Right lobe of liver (tissue), 4 donors: ENCODE data around the gene NAXE.

Experiments
- CTCF ChIP-seq, 4 donors: fragments of 200-600 bp in 3 of 4; fragments of 450-650 bp in 1 of 4; IDR thresholded peaks; one replicate each; pipeline versions ENCODE4 v1.5.1 to v1.8.0; 2016 to 2022; ENCODE audit warnings: antibody characterized with exemption in 4 of 4, mild to moderate bottlenecking in 2 of 4
- POLR2A ChIP-seq: fragments of 450-650 bp; IDR thresholded peaks from one replicate; pipeline ENCODE4 v1.6.1; 2017; ENCODE audit warnings: antibody characterized with exemption, mild to moderate bottlenecking
- donor health status: DM: no; HTN: no; CAD: no.
- donor health status: DM: no; HTN: no; CAD: no.
- donor health status: DM: no; HTN: yes; CAD: no.

DNA sequence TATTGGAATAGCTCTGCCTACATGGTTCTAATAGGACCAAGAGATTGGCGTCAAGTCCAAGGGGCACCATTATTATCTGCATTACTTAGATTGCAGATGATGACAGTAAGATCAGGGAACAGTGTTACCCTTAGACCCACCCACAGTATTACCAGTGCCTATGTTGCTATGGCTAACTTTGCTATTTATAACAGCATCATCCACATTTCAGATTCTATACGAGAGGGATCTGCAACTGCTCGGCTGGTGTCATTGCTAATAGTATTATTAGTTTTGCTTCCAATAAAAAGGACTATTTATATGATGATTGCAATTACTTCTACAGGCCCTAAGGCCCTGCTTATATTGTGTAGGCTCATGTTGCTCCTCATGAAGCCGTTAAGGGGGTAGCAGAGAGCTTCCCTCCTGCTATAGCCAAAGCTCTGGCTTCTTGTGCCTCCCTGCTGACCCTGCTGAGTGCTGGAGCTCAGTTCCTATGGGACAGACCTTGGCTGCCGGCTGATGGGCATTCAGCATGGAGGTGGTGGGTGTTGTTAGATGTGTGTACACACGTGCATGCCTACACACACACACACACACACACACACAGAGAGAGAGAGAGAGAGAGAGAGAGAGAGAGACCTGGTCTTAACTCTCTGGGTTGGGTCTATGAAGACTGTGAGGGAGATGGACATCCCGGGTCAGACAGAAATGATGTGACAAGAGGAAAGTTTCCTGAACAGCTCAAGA is 51.6 kb downstream of the NAXE start:
- TF ChIP-seq POLR2A (no peak), CTCF (IDR thresholded peaks at IDR 0.05) (no peak)
